HepG2 (cell line): Measurements from ENCODE around the gene KCTD15. TPM values are rescaled to one million over a fixed set of nuclear protein-coding genes. Genes with fewer than 3 reads are reported as not detected.

Experiments used
- ASH2L ChIP-seq: fragments of 300-600, 200-600 bp; sonication (generic); IDR thresholded peaks from 2 replicates; pipeline ENCODE4 v1.7.0; 2017; ENCODE audit warnings: low read depth, mild to moderate bottlenecking, moderate library complexity, mixed read lengths, low read length; ENCODE audit not compliant: insufficient read length
- BORCS8-MEF2B ChIP-seq: sonication (generic); formaldehyde crosslinking; IDR thresholded peaks from 2 replicates; pipeline ENCODE4 v1.8.0; 2022; ENCODE audit warnings: mild to moderate bottlenecking, missing genetic modification reagents
- CHD4 ChIP-seq: fragments of 200-600 bp; sonication (generic); IDR thresholded peaks from 2 replicates; pipeline ENCODE4 v1.7.0; 2017; ENCODE audit warnings: mild to moderate bottlenecking, low read length, borderline replicate concordance
- DMAP1 ChIP-seq: IDR thresholded peaks from 2 replicates; pipeline ENCODE4 v1.6.1; 2016
- ESRRA ChIP-seq: sonication (generic); formaldehyde crosslinking; IDR thresholded peaks from 2 replicates; pipeline ENCODE4 v1.5.1; 2020; ENCODE audit warnings: mild to moderate bottlenecking, low read depth, missing genetic modification reagents
- RBFOX2 ChIP-seq: fragments of 200-400 bp; formaldehyde crosslinking; IDR thresholded peaks from 2 replicates; pipeline ENCODE4 v1.6.1; 2017; ENCODE audit warnings: low read depth, mild to moderate bottlenecking, low read length
- TMF1 ChIP-seq: sonication (generic); formaldehyde crosslinking; IDR thresholded peaks from 2 replicates; pipeline ENCODE4 v1.8.1; 2022; ENCODE audit warnings: low read depth, missing genetic modification reagents
- ZBED4 ChIP-seq: sonication (generic); formaldehyde crosslinking; IDR thresholded peaks from 2 replicates; pipeline ENCODE4 v1.4.0; 2020; ENCODE audit warnings: missing genetic modification reagents, borderline replicate concordance
- ZBTB25 ChIP-seq: IDR thresholded peaks from 2 replicates; pipeline ENCODE4 v1.6.1; 2018; ENCODE audit warnings: missing genetic modification reagents
- ZBTB38 ChIP-seq: sonication (generic); formaldehyde crosslinking; IDR thresholded peaks from 2 replicates; pipeline ENCODE4 v1.5.1; 2020; ENCODE audit warnings: mild to moderate bottlenecking, missing genetic modification reagents
- ZBTB7B ChIP-seq: sonication (generic); formaldehyde crosslinking; IDR thresholded peaks from 2 replicates; pipeline ENCODE4 v1.4.0; 2020; ENCODE audit warnings: missing genetic modification reagents
- ZNF101 ChIP-seq: sonication (generic); formaldehyde crosslinking; IDR thresholded peaks from 2 replicates; pipeline ENCODE4 v1.4.0; 2020; ENCODE audit warnings: mild to moderate bottlenecking, low read depth, missing genetic modification reagents, borderline replicate concordance
- ZNF143 ChIP-seq: sonication (generic); formaldehyde crosslinking; IDR thresholded peaks from 2 replicates; pipeline ENCODE4 v1.4.0; 2020; ENCODE audit warnings: missing genetic modification reagents
- ZNF318 ChIP-seq: sonication (generic); formaldehyde crosslinking; IDR thresholded peaks from 2 replicates; pipeline ENCODE4 v1.4.0; 2020; ENCODE audit warnings: mild to moderate bottlenecking, missing genetic modification reagents
- ZNF746 ChIP-seq: sonication (generic); formaldehyde crosslinking; IDR thresholded peaks from 2 replicates; pipeline ENCODE4 v1.8.0; 2022; ENCODE audit warnings: mild to moderate bottlenecking, missing genetic modification reagents
- polyA plus RNA-seq, 8 experiments: library from polyadenylated mRNA; depleted of rRNA in 3 of 8; stranded (reverse) in 7 of 8; unstranded in 1 of 8; fragments of >200 nt; fragmentation: Illumina TruSeq in 4 of 8; extraction: Trizol in 4 of 8; gene quantifications; 2 replicates each; pipeline versions ENCODE4 v1.2.1 to v1.2.3, GENCODE V29; 2011 to 2016; ENCODE audit warnings: low read depth in 4 of 8, missing spikeins in 1 of 8, mixed read lengths in 1 of 8; ENCODE audit not compliant: insufficient read depth in 1 of 8
- total RNA-seq, 5 experiments: library from RNA; depleted of rRNA; stranded (reverse); fragments of >200 nt; fragmentation: Illumina TruSeq; extraction: Trizol; gene quantifications; 2 replicates each; pipeline ENCODE4 v1.2.3, GENCODE V29; 2016; ENCODE audit warnings: low read depth in 1 of 5

KCTD15 gene
- total and polyA plus RNA-seq, 2 of the 13 experiments (the other 11 are each of a cell fraction or from before 2014, with no cell fraction given) = 13.2 to 16.7 TPM

GRCh38 chr19:33767898-33768413, 28.7 kb upstream of the KCTD15 start (continued):
- TF ChIP-seq ZNF318 (CRISPR knock-in tag) (no peak), ZNF746 (no peak), ASH2L (no peak), CHD4 (no peak), ZBED4 (0 out of 2 replicates have a peak, but pooled peaks have one; percentile 34), ESRRA (CRISPR knock-in tag) (no peak), ZNF143 (no peak), BORCS8-MEF2B (peak; percentile 61; the same call in 1 of the 2 replicates), ZBTB25 (0 out of 2 replicates have a peak, but pooled peaks have one; percentile 51), DMAP1 (no peak), TMF1 (CRISPR knock-in tag) (no peak), ZNF101 (CRISPR knock-in tag) (no peak), ZBTB7B (no peak), RBFOX2 (no peak), ZBTB38 (CRISPR knock-in tag) (no peak)
